Measurements from ENCODE around the gene PYGL.
"Not testable (repeated sequence)": the region's sequence is repeated elsewhere in the genome, so short reads cannot be mapped to it uniquely, and the experiment has no call there.

The PYGL gene

DNA sequence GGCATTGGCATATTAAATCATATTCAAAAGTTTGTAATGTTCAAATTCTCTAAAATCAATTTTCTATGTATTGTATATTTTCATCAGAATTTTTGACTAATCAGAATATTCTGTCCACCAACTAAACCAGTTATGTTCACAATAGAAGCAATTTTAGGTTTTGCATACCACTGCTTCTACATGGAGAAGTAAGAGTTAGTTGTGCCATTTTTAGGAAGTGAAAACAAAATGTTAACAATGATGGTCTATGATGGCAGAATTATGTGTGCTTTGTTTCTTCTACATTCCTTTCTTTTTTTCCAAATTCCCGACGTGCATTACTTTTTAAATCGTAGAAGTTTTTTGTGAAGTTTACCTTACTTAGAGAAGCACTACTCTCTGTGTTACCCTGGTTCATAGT is 42.9 kb downstream of the PYGL start:
- H3K4me3 ChIP-seq (ENCODE audit: low read length), result no peak overlapping the region
- H3K27me3 ChIP-seq (ENCODE audit: low read depth, low read length), result no peaks in the 10 kb centered on the region
- H3K4me1 ChIP-seq (ENCODE audit: low read length), result no peaks in the 10 kb centered on the region
- no peak overlapping the region for H3K4me2 ChIP-seq (ENCODE audit: low read length)
- no peaks in the 10 kb centered on the region for H3K79me2 ChIP-seq (ENCODE audit: low read length)
- no peaks in the 10 kb centered on the region for H4K20me1 ChIP-seq (ENCODE audit: insufficient read depth, low read length)
- H3K9me3 ChIP-seq (ENCODE audit: insufficient read depth, low read length), result no peaks in the 10 kb centered on the region
- no peaks in the 10 kb centered on the region for H3K36me3 ChIP-seq (replicated peaks; ENCODE audit: low read depth, low read length)
- no peak overlapping the region for H2AFZ ChIP-seq (ENCODE audit: low read depth, low read length)
- H3K27ac ChIP-seq (ENCODE audit: low read length), result no peak overlapping the region
- no peak overlapping the region for H3K9ac ChIP-seq (ENCODE audit: low read length)
- TF ChIP-seq EZH2phosphoT487 (IDR thresholded peaks at IDR 0.05; ENCODE audit: low read depth), result no peak
- no peak for TF ChIP-seq CTCF (IDR thresholded peaks at IDR 0.05; ENCODE audit: low read depth, low read length)

GRCh38 chr14:50897658-50898175 is 46.6 kb downstream of the PYGL start:
- Histone ChIP-seq H3K9ac (ENCODE audit: low read length) (no peak overlapping the region), H3K27me3 (ENCODE audit: low read depth, low read length) (no peaks in the 10 kb centered on the region), H3K4me3 (ENCODE audit: low read length) (no peak overlapping the region), H4K20me1 (ENCODE audit: insufficient read depth, low read length) (no peaks in the 10 kb centered on the region), H3K4me1 (ENCODE audit: low read length) (no peaks in the 10 kb centered on the region), H3K36me3 (replicated peaks; ENCODE audit: low read depth, low read length) (no peaks in the 10 kb centered on the region), H3K9me3 (ENCODE audit: insufficient read depth, low read length) (no peaks in the 10 kb centered on the region), H3K27ac (ENCODE audit: low read length) (no peak overlapping the region), H2AFZ (ENCODE audit: low read depth, low read length) (no peak overlapping the region), H3K4me2 (ENCODE audit: low read length) (no peak overlapping the region), H3K79me2 (ENCODE audit: low read length) (no peaks in the 10 kb centered on the region)
- TF ChIP-seq EZH2phosphoT487 (IDR thresholded peaks at IDR 0.05; ENCODE audit: low read depth) (no peak), CTCF (IDR thresholded peaks at IDR 0.05; ENCODE audit: low read depth, low read length) (no peak)

GRCh38 chr14:50897005-50897404 is 47.3 kb downstream of the PYGL start:
- not testable (repeated sequence) for H4K20me1 ChIP-seq (ENCODE audit: insufficient read depth, low read length); H2AFZ ChIP-seq (ENCODE audit: low read depth, low read length); H3K36me3 ChIP-seq (replicated peaks; ENCODE audit: low read depth, low read length); H3K4me3 ChIP-seq (ENCODE audit: low read length); H3K79me2 ChIP-seq (ENCODE audit: low read length); H3K9ac ChIP-seq (ENCODE audit: low read length); H3K4me1 ChIP-seq (ENCODE audit: low read length); H3K9me3 ChIP-seq (ENCODE audit: insufficient read depth, low read length); H3K4me2 ChIP-seq (ENCODE audit: low read length); H3K27me3 ChIP-seq (ENCODE audit: low read depth, low read length); H3K27ac ChIP-seq (ENCODE audit: low read length)

GRCh38 chr14:50896421-50896820 is 47.9 kb downstream of the PYGL start:
- H3K27me3 ChIP-seq (ENCODE audit: low read depth, low read length); H3K9ac ChIP-seq (ENCODE audit: low read length); H3K36me3 ChIP-seq (replicated peaks; ENCODE audit: low read depth, low read length); H3K4me2 ChIP-seq (ENCODE audit: low read length); H3K27ac ChIP-seq (ENCODE audit: low read length); H3K9me3 ChIP-seq (ENCODE audit: insufficient read depth, low read length); H4K20me1 ChIP-seq (ENCODE audit: insufficient read depth, low read length); H3K79me2 ChIP-seq (ENCODE audit: low read length); H2AFZ ChIP-seq (ENCODE audit: low read depth, low read length); H3K4me1 ChIP-seq (ENCODE audit: low read length); H3K4me3 ChIP-seq (ENCODE audit: low read length): not testable (repeated sequence)

- H3K79me2 ChIP-seq (ENCODE audit: low read length), result no peaks in the 10 kb centered on the region
- H2AFZ ChIP-seq (ENCODE audit: low read depth, low read length), result no peak overlapping the region
- no peak overlapping the region for H3K4me2 ChIP-seq (ENCODE audit: low read length)
- no peaks in the 10 kb centered on the region for H4K20me1 ChIP-seq (ENCODE audit: insufficient read depth, low read length)
- H3K27ac ChIP-seq (ENCODE audit: low read length), result no peak overlapping the region
- no peaks in the 10 kb centered on the region for H3K27me3 ChIP-seq (ENCODE audit: low read depth, low read length)
- H3K4me1 ChIP-seq (ENCODE audit: low read length), result no peaks in the 10 kb centered on the region
- TF ChIP-seq CTCF (IDR thresholded peaks at IDR 0.05; ENCODE audit: low read depth, low read length) (no peak), EZH2phosphoT487 (IDR thresholded peaks at IDR 0.05; ENCODE audit: low read depth) (no peak)
- no peak overlapping the region for H3K9ac ChIP-seq (ENCODE audit: low read length)
- no peak overlapping the region for H3K4me3 ChIP-seq (ENCODE audit: low read length)
- H3K36me3 ChIP-seq (replicated peaks; ENCODE audit: low read depth, low read length), result no peaks in the 10 kb centered on the region
- H3K9me3 ChIP-seq (ENCODE audit: insufficient read depth, low read length), result no peaks in the 10 kb centered on the region
Measured at GRCh38 chr14:50892255-50892654, 52.0 kb downstream of the PYGL start.
